GM18507 (cell line): Measurements from ENCODE around the gene SLC16A14.

Experiments
- DNase-seq: peaks from one replicate; pipeline ENCODE4 v3.0.0; 2011; ENCODE audit warnings: low read depth; ENCODE audit not compliant: insufficient read length; ENCODE audit errors: extremely low spot score
- FAIRE-seq: peaks from 2 replicates; lab custom pipeline; 2011; peaks lifted over from hg19 to GRCh38; lab: Jason Lieb, UNC

SLC16A14 gene

GRCh38 chr2:230046491-230046890 lies 22.2 kb downstream of the SLC16A14 start:
- DNase-seq, result no peak
- no peak for FAIRE-seq

GRCh38 chr2:230043461-230043860 lies 25.3 kb downstream of the SLC16A14 start:
- DNase-seq (no peak), FAIRE-seq (no peak)

- FAIRE-seq (no peak), DNase-seq (no peak)
Observed at GRCh38 chr2:230043025-230043424, 25.7 kb downstream of the SLC16A14 start.

- no peak for FAIRE-seq
- no peak for DNase-seq
Observed at GRCh38 chr2:230042195-230042594, 26.5 kb downstream of the SLC16A14 start.

- DNase-seq (no peak), FAIRE-seq (no peak)
Observed at GRCh38 chr2:230023313-230023712, 45.4 kb downstream of the SLC16A14 start.

GRCh38 chr2:230019742-230020141 lies 49.0 kb downstream of the SLC16A14 start:
- FAIRE-seq, result no peak
- no peak for DNase-seq

GRCh38 chr2:230018153-230018552 lies 50.6 kb downstream of the SLC16A14 start:
- FAIRE-seq (no peak), DNase-seq (no peak)

- no peak for FAIRE-seq
- no peak for DNase-seq
Observed at GRCh38 chr2:230016844-230017243, 51.9 kb downstream of the SLC16A14 start.

- DNase-seq (no peak), FAIRE-seq (no peak)
Observed at GRCh38 chr2:230012267-230012884, 56.3 kb downstream of the SLC16A14 start.

- no peak for FAIRE-seq
- DNase-seq, result no peak
Observed at GRCh38 chr2:230011617-230012016, 57.1 kb downstream of the SLC16A14 start.

GRCh38 chr2:230010501-230010900 lies 58.2 kb downstream of the SLC16A14 start:
- FAIRE-seq, result no peak

GRCh38 chr2:230008708-230009066 lies 60.0 kb downstream of the SLC16A14 start:
- DNase-seq (no peak), FAIRE-seq (no peak)

More at GRCh38 chr2:230010501-230010900, 58.2 kb downstream of the SLC16A14 start:
- DNase-seq, result no peak

- FAIRE-seq, result peak; percentile 93
Observed at GRCh38 chr2:230007931-230008707, 60.6 kb downstream of the SLC16A14 start.

GRCh38 chr2:230000118-230000841 lies 68.4 kb downstream of the SLC16A14 start:
- peak; percentile 95 for FAIRE-seq
- DNase-seq, result peak; percentile 42

More at GRCh38 chr2:230007931-230008707, 60.6 kb downstream of the SLC16A14 start:
- DNase-seq, result peak; percentile 22

- DNase-seq (no peak), FAIRE-seq (no peak)
Observed at GRCh38 chr2:229997565-229997964, 71.2 kb downstream of the SLC16A14 start.

GRCh38 chr2:229996320-229996719 lies 72.4 kb downstream of the SLC16A14 start:
- no peak for FAIRE-seq
- DNase-seq, result no peak

GRCh38 chr2:229993236-229993635 lies 75.5 kb downstream of the SLC16A14 start:
- FAIRE-seq (no peak), DNase-seq (no peak)
